HepG2 (cell line): Measurements from ENCODE around the gene EPHX1. TPM values are rescaled to one million over a fixed set of nuclear protein-coding genes. Genes with fewer than 3 reads are reported as not detected.
A peak's percentile ranks its signal among the peaks of the same experiment; 100 is the strongest.

Experiments
- ATAC-seq: fragments of 200-7000 bp; cut with Tn5 transposase; 3 replicates; pipeline ENCODE4 v1.9.1; 2020; ENCODE audit warnings: mild to moderate bottlenecking, moderate library complexity
- BruUV-seq: library from RNA; stranded (reverse); fragments of 400-500 nt; replicated peaks from 2 replicates; lab custom pipeline; 2021; lab: Mats Ljungman, UMichigan
- CTCF ChIA-PET: fragments of 300-600 bp; formaldehyde crosslinking; extraction: SDS; loops from one replicate; lab custom pipeline; 2021; ENCODE audit warnings: low total read pairs, inconsistent platforms, low intra/inter-chr PET ratio; lab: Yijun Ruan, JAX
- POLR2A ChIA-PET: fragments of 350-600 bp; sonication (Branson Sonifier 250); formaldehyde crosslinking; loops from one replicate; lab custom pipeline; 2020; ENCODE audit warnings: antibody characterized with exemption, inconsistent platforms; lab: Yijun Ruan, JAX
- DNase-seq: peaks from one replicate; pipeline ENCODE4 v3.0.0-alpha.2; 2015; ENCODE audit warnings: low spot score
- FAIRE-seq: peaks from 3 replicates; lab custom pipeline; 2011; peaks lifted over from hg19 to GRCh38; lab: Jason Lieb, UNC
- H2AFZ ChIP-seq: one replicate; pipeline ENCODE4 v1.6.1; 2011; ENCODE audit warnings: low read length, inconsistent platforms
- H3K27ac ChIP-seq: fragments of 300-600 bp; 3 replicates; pipeline ENCODE4 v1.8.0; 2011; ENCODE audit warnings: mixed run types, mild to moderate bottlenecking, mixed read lengths, low read length, inconsistent platforms; ENCODE audit not compliant: insufficient read depth; ENCODE audit errors: extremely low read length
- H3K27me3 ChIP-seq, 2 experiments: fragments of 200-600 bp in 1 of 2; 2 replicates in 1 of 2; 3 replicates in 1 of 2; pipeline versions ENCODE4 v1.6.0 to v1.8.0; 2011; ENCODE audit warnings: low read length in 2 of 2, mild to moderate bottlenecking in 2 of 2, moderate library complexity in 2 of 2, inconsistent platforms in 1 of 2; ENCODE audit not compliant: insufficient read depth in 2 of 2, control insufficient read depth in 1 of 2
- H3K36me3 ChIP-seq, 2 experiments: fragments of 200-600 bp in 1 of 2; replicated peaks in 1 of 2; 2 replicates in 1 of 2; 3 replicates in 1 of 2; pipeline versions ENCODE4 v1.5.1 to v1.8.0; 2011; ENCODE audit warnings: low read length in 2 of 2, inconsistent platforms in 1 of 2; ENCODE audit not compliant: insufficient read depth in 2 of 2, control insufficient read depth in 1 of 2
- H3K4me1 ChIP-seq: 2 replicates; pipeline ENCODE4 v1.5.1; 2012; ENCODE audit warnings: low read length, inconsistent platforms; ENCODE audit not compliant: insufficient read depth
- H3K4me2 ChIP-seq: 2 replicates; pipeline ENCODE4 v1.6.0; 2011; ENCODE audit warnings: low read depth, low read length, inconsistent platforms
- H3K4me3 ChIP-seq, 3 experiments: fragments of 200-600 bp in 1 of 3; sonication (generic), shearing (Covaris generic) in 1 of 3; replicated peaks in 1 of 3; 2 replicates each; pipeline ENCODE4 v1.5.1; 2011 to 2016; ENCODE audit warnings: low read length in 3 of 3, inconsistent platforms in 2 of 3, low read depth in 2 of 3, mild to moderate bottlenecking in 2 of 3, control low read depth in 1 of 3, mixed read lengths in 1 of 3; ENCODE audit not compliant: insufficient read depth in 1 of 3
- H3K79me2 ChIP-seq: one replicate; pipeline ENCODE4 v1.6.1; 2011; ENCODE audit warnings: low read length, inconsistent platforms; ENCODE audit not compliant: insufficient read depth
- H3K9ac ChIP-seq: 2 replicates; pipeline ENCODE4 v1.6.0; 2011; ENCODE audit warnings: mild to moderate bottlenecking, low read depth, low read length, inconsistent platforms; ENCODE audit not compliant: insufficient read depth
- H3K9me3 ChIP-seq: 2 replicates; pipeline ENCODE4 v1.5.1; 2012; ENCODE audit warnings: mild to moderate bottlenecking, low read length
- H4K20me1 ChIP-seq: 2 replicates; pipeline ENCODE4 v1.6.0; 2011; ENCODE audit warnings: inconsistent platforms, mild to moderate bottlenecking, low read length, moderate library complexity; ENCODE audit not compliant: insufficient read depth
- AKNA ChIP-seq: sonication (generic); formaldehyde crosslinking; IDR thresholded peaks from 2 replicates; pipeline ENCODE4 v1.4.0; 2020; ENCODE audit warnings: missing genetic modification reagents, borderline replicate concordance
- CBX5 ChIP-seq: sonication (generic); formaldehyde crosslinking; IDR thresholded peaks from 2 replicates; pipeline ENCODE4 v1.4.0; 2020; ENCODE audit warnings: missing genetic modification reagents, borderline replicate concordance
- HCFC1 ChIP-seq: fragments of 150-350 bp; IDR thresholded peaks from 2 replicates; pipeline ENCODE4 v1.6.1; 2014; ENCODE audit warnings: low read depth, low read length
- KIAA2018 ChIP-seq: sonication (generic); formaldehyde crosslinking; IDR thresholded peaks from 2 replicates; pipeline ENCODE4 v1.5.0; 2020; ENCODE audit warnings: mild to moderate bottlenecking, missing genetic modification reagents, borderline replicate concordance
- PTBP1 ChIP-seq: fragments of 200-400 bp; formaldehyde crosslinking; IDR thresholded peaks from 2 replicates; pipeline ENCODE4 v1.6.1; 2018; ENCODE audit warnings: low read length, low read depth; ENCODE audit not compliant: poor library complexity, severe bottlenecking
- SCMH1 ChIP-seq: sonication (generic); formaldehyde crosslinking; IDR thresholded peaks from 2 replicates; pipeline ENCODE4 v1.9.0; 2021; ENCODE audit warnings: missing genetic modification reagents, mild to moderate bottlenecking, borderline replicate concordance
- SMAD3 ChIP-seq: sonication (generic); formaldehyde crosslinking; IDR thresholded peaks from 2 replicates; pipeline ENCODE4 v1.4.0; 2020; ENCODE audit warnings: missing genetic modification reagents
- SNAPC2 ChIP-seq: sonication (generic); formaldehyde crosslinking; IDR thresholded peaks from 2 replicates; pipeline ENCODE4 v1.8.1; 2022; ENCODE audit warnings: mild to moderate bottlenecking, missing genetic modification reagents
- WGBS: methylation state at CpG from one replicate; pipeline ENCODE4 v1.1.6; 2017; ENCODE audit warnings: low lambda C conversion rate; 5-methylcytosine and 5-hydroxymethylcytosine counted together
- in situ Hi-C: cut with HindIII; loops from 2 replicates; pipeline ENCODE4 v1.10.0; 2017; ENCODE audit warnings: low pct_unique_long_range_greater_than_20kb; ENCODE audit not compliant: extremely low pct_ligation_motif_present
- intact Hi-C: fragments of 100-400 bp; cut with micrococcal nuclease; formaldehyde crosslinking; loops from one replicate; pipeline ENCODE4 v1.10.0; 2022; ENCODE audit not compliant: unreplicated experiment
- polyA plus RNA-seq, 8 experiments: library from polyadenylated mRNA; depleted of rRNA in 3 of 8; stranded (reverse) in 7 of 8; unstranded in 1 of 8; fragments of >200 nt; fragmentation: Illumina TruSeq in 4 of 8; extraction: Trizol in 4 of 8; gene quantifications; 2 replicates each; pipeline versions ENCODE4 v1.2.1 to v1.2.3, GENCODE V29; 2011 to 2016; ENCODE audit warnings: low read depth in 4 of 8, missing spikeins in 1 of 8, mixed read lengths in 1 of 8; ENCODE audit not compliant: insufficient read depth in 1 of 8
- total RNA-seq, 5 experiments: library from RNA; depleted of rRNA; stranded (reverse); fragments of >200 nt; fragmentation: Illumina TruSeq; extraction: Trizol; gene quantifications; 2 replicates each; pipeline ENCODE4 v1.2.3, GENCODE V29; 2016; ENCODE audit warnings: low read depth in 1 of 5

EPHX1 gene
- total and polyA plus RNA-seq, 2 of the 13 experiments (the other 11 are each of a cell fraction or from before 2014, with no cell fraction given): 27.7 to 36.5 TPM

- peak overlapping the region; percentile 59 for H3K4me2 ChIP-seq
- H3K27me3 ChIP-seq: no peaks in the 10 kb centered on the region
- peaks cover 87% of the 10 kb centered on the region for H3K4me1 ChIP-seq
- H3K79me2 ChIP-seq: no peaks in the 10 kb centered on the region
- ChIA-PET POLR2A (interaction anchor here (0.8 to 5.4 kb wide), 10 partner anchors 9 to 297 kb away, joined by 3 to 33 read pairs (median 6); partner anchors contain the start of gene ENAH), CTCF (interaction anchor here (1.5 to 2.4 kb wide), 3 partner anchors 36 to 297 kb away, joined by 4 to 32 read pairs (median 11); no protein-coding TSS in a partner anchor)
- H3K9ac ChIP-seq: peak overlapping the region; percentile 48
- no peak for ATAC-seq
- H3K27ac ChIP-seq: peak overlapping the region; percentile 34
- BruUV-seq: no TSS peak
- H3K4me3 ChIP-seq: peak overlapping the region in 1 of 3 experiments; percentile 24; a peak in 1 of 6 replicates
- no peaks in the 10 kb centered on the region for H3K9me3 ChIP-seq
- peak overlapping the region; percentile 84 for H2AFZ ChIP-seq
- 48% methylated on average over 4 of the region's 4 CpGs for WGBS
- no peak for FAIRE-seq
- no peaks in the 10 kb centered on the region for H3K36me3 ChIP-seq
- H4K20me1 ChIP-seq: no peaks in the 10 kb centered on the region
- in situ Hi-C loops: loop anchor here (5.0 kb wide), 1 partner anchor 294 kb away; no protein-coding TSS in a partner anchor
- no peak for DNase-seq
- intact Hi-C loops: loop anchor here (1.0 to 10.0 kb wide), 7 partner anchors 34 to 290 kb away; partner anchors contain the start of gene ENAH
- TF ChIP-seq PTBP1 (no peak), HCFC1 (no peak), KIAA2018 (CRISPR knock-in tag) (no peak), CBX5 (CRISPR knock-in tag) (no peak), AKNA (CRISPR knock-in tag) (no peak), SCMH1 (CRISPR knock-in tag) (no peak), SNAPC2 (peak; percentile 40; the same call in 1 of the 2 replicates), SMAD3 (CRISPR knock-in tag) (no peak)
These were observed 38.1 kb upstream of the EPHX1 start for GRCh38 chr1:225771661-225772322.
